ENCODE results near the gene N4BP2. TPM values are rescaled to one million over a fixed set of nuclear protein-coding genes. Genes with fewer than 3 reads are reported as not detected.

N4BP2 gene
- total and polyA plus RNA-seq, 2 of the 8 experiments (the other 6 are each of a cell fraction or from before 2014, with no cell fraction given), result 4.4 to 44.7 TPM

DNA sequence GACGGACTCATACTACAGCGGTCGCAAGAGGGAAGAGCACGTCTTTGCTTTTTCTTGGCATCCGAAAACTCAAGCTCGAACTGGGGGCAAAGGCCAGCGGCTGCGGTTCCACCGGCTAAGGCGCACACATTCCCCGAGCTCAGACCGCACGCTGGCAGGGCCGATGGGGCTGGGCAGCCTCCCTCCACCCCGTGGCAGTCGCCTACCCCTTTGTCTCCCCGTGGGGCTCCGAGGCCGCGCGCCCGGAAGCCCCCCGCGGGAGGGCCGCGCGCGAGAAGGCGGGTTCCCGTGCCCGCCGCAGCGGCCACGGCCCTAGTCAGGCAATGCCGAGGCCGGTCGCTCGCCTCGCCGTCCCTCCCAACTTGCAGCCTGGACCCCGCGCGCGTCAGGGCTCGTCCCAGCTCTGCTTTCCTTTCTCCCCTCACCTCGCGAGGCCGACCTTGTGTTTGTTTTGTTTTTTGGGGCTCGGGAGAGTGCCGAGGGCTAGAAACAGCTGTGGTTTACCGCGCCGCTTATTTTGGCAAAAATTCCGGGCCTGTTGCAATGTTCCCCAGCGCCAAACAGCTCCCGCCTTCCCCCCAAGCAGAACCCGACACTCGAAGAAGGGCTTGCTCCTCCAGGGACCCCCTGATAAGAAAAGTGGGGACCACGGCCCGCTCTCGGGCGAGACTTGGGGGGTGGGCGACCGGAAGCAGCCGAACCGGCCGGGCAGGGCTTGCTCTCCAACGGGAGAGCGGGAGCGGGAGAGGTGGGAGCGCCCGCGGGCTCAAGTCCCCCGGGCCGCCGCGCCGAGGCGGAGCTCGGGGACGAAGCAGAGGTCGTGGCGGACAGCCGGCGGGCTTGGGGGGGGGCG lies 561 bp upstream of the N4BP2 start (continued):
- TF ChIP-seq NANOG (IDR thresholded peaks at IDR 0.05; ENCODE audit: insufficient read depth, low read depth, low read length, poor library complexity, severe bottlenecking) (no peak), SP1 (IDR thresholded peaks at IDR 0.05; ENCODE audit: low read depth, low read length) (no peak), TBP (IDR thresholded peaks at IDR 0.05; ENCODE audit: low read depth, low read length) (peak; percentile 60; the same call in 1 of the 2 replicates), TEAD4 (IDR thresholded peaks at IDR 0.05; ENCODE audit: low read depth, low read length) (peak; percentile 65; the same call in 1 of the 2 replicates), CEBPB (IDR thresholded peaks at IDR 0.05; ENCODE audit: low read depth, low read length) (no peak), JUND (IDR thresholded peaks at IDR 0.05; ENCODE audit: low read length) (no peak), SP4 (IDR thresholded peaks at IDR 0.05; ENCODE audit: low read length) (peak; percentile 68; the same call in 1 of the 2 replicates), RBBP5 (IDR thresholded peaks at IDR 0.05; ENCODE audit: borderline replicate concordance, low read depth, low read length) (peak; percentile 76; the same call in 1 of the 2 replicates), CBX5 (IDR thresholded peaks at IDR 0.05; ENCODE audit: low read depth, low read length) (no peak), SIRT6 (IDR thresholded peaks at IDR 0.05; ENCODE audit: low read length) (no peak), HDAC2 (IDR thresholded peaks at IDR 0.05; ENCODE audit: borderline replicate concordance in 1 of 2, low read depth in 2 of 2, low read length in 2 of 2) (peak in 1 of 2 experiments; percentile 61; a peak in 2 of 4 replicates), YY1 (IDR thresholded peaks at IDR 0.05; ENCODE audit: low read depth, low read length) (peak; percentile 49; the same call in 1 of the 2 replicates), POU5F1 (IDR thresholded peaks at IDR 0.05; ENCODE audit: low read depth, low read length) (no peak), POLR2AphosphoS5 (IDR thresholded peaks at IDR 0.05; ENCODE audit: low read depth, low read length) (peak; percentile 92)
- TF ChIP-seq, protein P1, sequence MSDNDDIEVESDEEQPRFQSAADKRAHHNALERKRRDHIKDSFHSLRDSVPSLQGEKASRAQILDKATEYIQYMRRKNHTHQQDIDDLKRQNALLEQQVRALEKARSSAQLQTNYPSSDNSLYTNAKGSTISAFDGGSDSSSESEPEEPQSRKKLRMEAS (IDR thresholded peaks at IDR 0.05), result peak; percentile 49; the same call in 1 of the 2 replicates
